Liver (tissue), 9 donors: ENCODE results near the gene EXOC4. TPM values are rescaled to one million over a fixed set of nuclear protein-coding genes. Genes with fewer than 3 reads are reported as not detected.

Source experiments
- DNase-seq: peaks from one replicate; pipeline ENCODE4 v3.0.0-alpha.2; 2017; ENCODE audit warnings: low spot score
- H3K27ac ChIP-seq, 2 donors: one replicate each; pipeline ENCODE4 v1.7.0; 2013; ENCODE audit warnings: inconsistent platforms in 2 of 2, low read length in 2 of 2, control low read depth in 1 of 2, low read depth in 1 of 2, mild to moderate bottlenecking in 1 of 2
- H3K27me3 ChIP-seq, 4 donors: one replicate each; pipeline versions ENCODE4 v1.6.1 to v1.7.0; 2013; ENCODE audit warnings: low read length in 3 of 4, inconsistent platforms in 1 of 4, mild to moderate bottlenecking in 1 of 4, moderate library complexity in 1 of 4; ENCODE audit not compliant: control insufficient read depth in 4 of 4, insufficient read depth in 4 of 4
- H3K36me3 ChIP-seq, 4 donors: one replicate each; pipeline versions ENCODE4 v1.6.1 to v1.7.0; 2013; ENCODE audit warnings: low read length in 3 of 4, mild to moderate bottlenecking in 3 of 4, low read depth in 1 of 4, moderate library complexity in 1 of 4; ENCODE audit not compliant: control insufficient read depth in 4 of 4, insufficient read depth in 3 of 4
- H3K4me1 ChIP-seq, 4 donors: one replicate each; pipeline versions ENCODE4 v1.6.1 to v1.7.0; 2013; ENCODE audit warnings: low read length in 3 of 4, mild to moderate bottlenecking in 3 of 4, moderate library complexity in 1 of 4; ENCODE audit not compliant: control insufficient read depth in 4 of 4, insufficient read depth in 4 of 4
- H3K4me3 ChIP-seq, 3 donors: one replicate each; pipeline versions ENCODE4 v1.6.1 to v1.7.0; 2013; ENCODE audit warnings: low read length in 3 of 3, control low read depth in 1 of 3, low read depth in 1 of 3, mild to moderate bottlenecking in 1 of 3
- H3K9ac ChIP-seq, 2 donors: one replicate each; pipeline ENCODE4 v1.7.0; 2013; ENCODE audit warnings: low read length in 2 of 2, mild to moderate bottlenecking in 2 of 2, moderate library complexity in 2 of 2, control low read depth in 1 of 2, low read depth in 1 of 2
- H3K9me3 ChIP-seq, 4 donors: one replicate each; pipeline versions ENCODE4 v1.6.1 to v1.7.0; 2013; ENCODE audit warnings: low read length in 3 of 4; ENCODE audit not compliant: control insufficient read depth in 4 of 4
- EGR1 ChIP-seq, 2 donors: IDR thresholded peaks; 2 replicates each; pipeline ENCODE4 v1.6.1; 2016 to 2018; ENCODE audit warnings: antibody characterized with exemption in 2 of 2, low read depth in 2 of 2
- FOXA1 ChIP-seq: IDR thresholded peaks from 2 replicates; pipeline ENCODE4 v1.6.1; 2016; ENCODE audit warnings: antibody characterized with exemption
- FOXA2 ChIP-seq: IDR thresholded peaks from 2 replicates; pipeline ENCODE4 v1.6.1; 2016; ENCODE audit warnings: antibody characterized with exemption
- GABPA ChIP-seq, 2 donors: IDR thresholded peaks in 1 of 2; conservative IDR thresholded peaks in 1 of 2; 2 replicates each; pipeline ENCODE4 v1.6.1; 2016; ENCODE audit warnings: antibody characterized with exemption in 2 of 2, mild to moderate bottlenecking in 1 of 2, moderate library complexity in 1 of 2
- HNF4A ChIP-seq, 2 donors: conservative IDR thresholded peaks; 2 replicates each; pipeline ENCODE4 v1.6.1; 2016; ENCODE audit warnings: antibody characterized with exemption in 2 of 2, mild to moderate bottlenecking in 2 of 2
- HNF4G ChIP-seq: IDR thresholded peaks from 2 replicates; pipeline ENCODE4 v1.6.1; 2016; ENCODE audit warnings: antibody characterized with exemption
- JUND ChIP-seq, 2 donors: IDR thresholded peaks; 2 replicates each; pipeline ENCODE4 v1.6.1; 2016; ENCODE audit warnings: antibody characterized with exemption in 2 of 2
- RAD21 ChIP-seq, 2 donors: IDR thresholded peaks; 2 replicates each; pipeline ENCODE4 v1.6.1; 2016; ENCODE audit warnings: antibody characterized with exemption in 2 of 2, mild to moderate bottlenecking in 2 of 2
- RXRA ChIP-seq, 2 donors: IDR thresholded peaks; 2 replicates each; pipeline ENCODE4 v1.6.1; 2017 to 2018; ENCODE audit warnings: antibody characterized with exemption in 2 of 2, mild to moderate bottlenecking in 1 of 2
- SP1 ChIP-seq: IDR thresholded peaks from 2 replicates; pipeline ENCODE4 v1.6.1; 2018; ENCODE audit warnings: antibody characterized with exemption, mild to moderate bottlenecking
- TAF1 ChIP-seq: conservative IDR thresholded peaks from 2 replicates; pipeline ENCODE4 v1.6.1; 2016; ENCODE audit warnings: antibody characterized with exemption, mild to moderate bottlenecking
- YY1 ChIP-seq: IDR thresholded peaks from 2 replicates; pipeline ENCODE4 v1.6.1; 2016; ENCODE audit warnings: antibody characterized with exemption, mild to moderate bottlenecking
- WGBS: extraction: QIAGEN DNeasy Blood & Tissue Kit; methylation state at CpG from one replicate; pipeline ENCODE4 v1.1.7; 2013; 5-methylcytosine and 5-hydroxymethylcytosine counted together
- polyA plus RNA-seq, 2 donors: library from polyadenylated mRNA; stranded (reverse) in 1 of 2; unstranded in 1 of 2; fragments of 200-250 nt in 1 of 2; fragments of >200 nt in 1 of 2; fragmentation: Nextera tagmentation in 1 of 2; extraction: Ambion mirVana in 1 of 2; gene quantifications; one replicate each; pipeline versions ENCODE4 v1.2.1 to v1.2.3, GENCODE V29; 2013 to 2015
- total RNA-seq, 2 donors: library from RNA; depleted of rRNA; stranded (reverse); fragments of >200 nt; gene quantifications; one replicate each; pipeline ENCODE4 v1.2.3, GENCODE V29; 2014
- TF ChIP-seq, protein P1 (sequence below): IDR thresholded peaks from 2 replicates; pipeline ENCODE4 v1.6.1; 2016; ENCODE audit warnings: antibody characterized with exemption
- TF ChIP-seq, protein P2 (sequence below): IDR thresholded peaks from 2 replicates; pipeline ENCODE4 v1.6.1; 2016; ENCODE audit warnings: antibody characterized with exemption
- TF ChIP-seq, protein P3 (sequence below): IDR thresholded peaks from 2 replicates; pipeline ENCODE4 v1.6.1; 2016; ENCODE audit warnings: antibody characterized with exemption, mild to moderate bottlenecking
- TF ChIP-seq, protein P4 (sequence below): IDR thresholded peaks from 2 replicates; pipeline ENCODE4 v1.6.1; 2016; ENCODE audit warnings: antibody characterized with exemption
- TF ChIP-seq, protein P5 (sequence below): fragments of 150-350 bp; IDR thresholded peaks from 2 replicates; pipeline ENCODE4 v1.5.1; 2017; ENCODE audit warnings: improper control_type of control experiment, low read depth, low read length; ENCODE audit not compliant: missing input control
- donor health status: healthy.
- donor health status: healthy.
- donor health status: healthy.
- donor health status: healthy.
- donor health status: healthy.

Gene EXOC4
- total and polyA plus RNA-seq, 4 donors = 9.5 to 55.9 (median 23.6) TPM

DNA sequence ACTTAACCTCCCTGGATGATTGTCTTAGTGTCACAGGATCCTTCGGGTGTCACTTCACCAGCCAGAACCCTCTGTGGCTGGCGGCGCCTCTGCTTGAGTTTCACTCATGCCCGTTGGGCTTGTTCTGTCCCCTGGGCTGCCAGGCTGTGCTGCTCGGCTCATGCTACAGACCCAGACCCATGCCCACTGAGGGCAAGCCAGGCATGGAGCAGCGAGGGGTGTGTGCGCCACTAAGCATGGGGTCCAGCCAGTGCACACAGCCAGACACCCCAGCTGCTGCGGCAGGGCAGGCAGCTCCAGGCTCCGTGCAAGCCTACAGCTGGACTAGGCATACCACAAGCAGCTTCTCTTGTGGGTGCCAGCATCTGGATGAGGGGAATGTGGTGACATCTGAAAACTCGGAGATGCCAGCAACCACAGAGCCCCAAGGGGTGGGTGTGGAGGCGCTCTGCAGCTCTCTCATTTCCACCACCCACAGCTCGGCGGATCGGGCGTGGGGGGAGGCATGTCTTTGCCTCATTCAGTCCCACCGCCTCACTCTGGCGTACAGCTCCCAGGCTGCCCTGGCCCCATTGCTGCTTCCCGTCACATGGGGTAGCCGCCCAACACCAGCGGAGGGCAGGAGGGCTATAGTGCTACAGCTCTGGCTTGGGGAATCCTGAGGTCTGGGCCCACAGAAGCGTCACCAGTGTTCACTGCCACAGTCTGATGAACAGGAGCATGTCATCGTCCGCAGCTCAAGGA is 604.7 kb downstream of the EXOC4 start:
- H3K4me1 ChIP-seq = no peaks in the 10 kb centered on the region
- no peak for TF ChIP-seq EGR1 (IDR thresholded peaks at IDR 0.05; ENCODE audit: low read depth in 2 of 2)
- TF ChIP-seq JUND (IDR thresholded peaks at IDR 0.05) = no peak
- no peak for TF ChIP-seq HNF4A (conservative IDR thresholded peaks at IDR 0.05)
- no peak for TF ChIP-seq FOXA1
- no peak overlapping the region for H3K27ac ChIP-seq
- no peak for DNase-seq
- H3K36me3 ChIP-seq = no peaks in the 10 kb centered on the region
- no peak overlapping the region for H3K4me3 ChIP-seq
- 98% methylated on average over 23 of the region's 23 CpGs for WGBS
- H3K9ac ChIP-seq = no peak overlapping the region
- H3K27me3 ChIP-seq = no peaks in the 10 kb centered on the region
- H3K9me3 ChIP-seq = no peaks in the 10 kb centered on the region

DNA sequence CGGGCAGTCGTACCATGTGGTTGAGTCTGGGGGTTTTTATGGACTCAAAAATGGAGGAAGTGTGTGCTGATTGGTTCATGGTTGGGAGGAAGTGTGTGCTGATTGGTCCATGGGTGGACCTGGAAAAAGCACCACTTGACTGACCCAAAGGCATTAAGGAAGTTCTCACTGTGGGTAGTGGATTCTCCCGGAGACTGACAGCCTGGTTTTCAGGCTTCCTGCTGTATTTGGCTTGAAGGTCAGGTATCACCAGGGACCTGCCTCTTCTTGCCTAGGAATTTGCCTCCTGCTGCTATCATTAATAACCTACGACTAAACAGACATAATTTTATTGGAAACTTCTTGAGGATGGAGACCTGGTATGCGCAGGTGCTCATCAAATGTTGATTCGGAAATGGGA is 605.4 kb downstream of the EXOC4 start:
- Histone ChIP-seq H3K9me3 (no peaks in the 10 kb centered on the region), H3K9ac (no peak overlapping the region), H3K27ac (no peak overlapping the region), H3K4me3 (no peak overlapping the region), H3K36me3 (no peaks in the 10 kb centered on the region), H3K27me3 (no peaks in the 10 kb centered on the region), H3K4me1 (peaks cover 2 to 4% (median 3%) of the 10 kb centered on the region in 4 donors)
- TF ChIP-seq RXRA (IDR thresholded peaks at IDR 0.05) (no peak), EGR1 (IDR thresholded peaks at IDR 0.05; ENCODE audit: low read depth in 2 of 2) (no peak)
- TF ChIP-seq, protein P1, sequence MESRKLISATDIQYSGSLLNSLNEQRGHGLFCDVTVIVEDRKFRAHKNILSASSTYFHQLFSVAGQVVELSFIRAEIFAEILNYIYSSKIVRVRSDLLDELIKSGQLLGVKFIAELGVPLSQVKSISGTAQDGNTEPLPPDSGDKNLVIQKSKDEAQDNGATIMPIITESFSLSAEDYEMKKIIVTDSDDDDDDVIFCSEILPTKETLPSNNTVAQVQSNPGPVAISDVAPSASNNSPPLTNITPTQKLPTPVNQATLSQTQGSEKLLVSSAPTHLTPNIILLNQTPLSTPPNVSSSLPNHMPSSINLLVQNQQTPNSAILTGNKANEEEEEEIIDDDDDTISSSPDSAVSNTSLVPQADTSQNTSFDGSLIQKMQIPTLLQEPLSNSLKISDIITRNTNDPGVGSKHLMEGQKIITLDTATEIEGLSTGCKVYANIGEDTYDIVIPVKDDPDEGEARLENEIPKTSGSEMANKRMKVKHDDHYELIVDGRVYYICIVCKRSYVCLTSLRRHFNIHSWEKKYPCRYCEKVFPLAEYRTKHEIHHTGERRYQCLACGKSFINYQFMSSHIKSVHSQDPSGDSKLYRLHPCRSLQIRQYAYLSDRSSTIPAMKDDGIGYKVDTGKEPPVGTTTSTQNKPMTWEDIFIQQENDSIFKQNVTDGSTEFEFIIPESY = no peak
- no peak for DNase-seq
- WGBS = 99% methylated on average over 6 of the region's 6 CpGs

DNA sequence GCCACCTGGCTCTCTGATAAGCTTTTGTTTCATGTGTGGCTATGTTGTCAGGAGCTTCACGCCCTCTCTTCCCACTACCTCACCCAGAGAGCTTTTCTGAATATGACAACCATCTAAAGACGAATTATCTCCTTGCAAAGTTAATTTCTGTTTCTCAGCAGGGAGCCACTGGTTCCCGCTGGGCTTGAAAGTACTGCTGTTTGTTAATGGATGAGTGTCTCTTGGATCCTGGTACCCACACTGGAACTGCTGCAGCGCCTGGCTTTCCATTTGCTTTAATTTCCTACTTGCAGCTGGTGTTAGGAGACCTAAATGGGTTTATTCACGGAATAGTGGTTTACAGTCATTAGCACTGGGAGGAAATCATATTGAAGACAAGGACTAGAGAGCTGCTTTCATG is 606.4 kb downstream of the EXOC4 start:
- Histone ChIP-seq H3K4me1 (peaks cover 2 to 13% (median 7%) of the 10 kb centered on the region in 4 donors), H3K9ac (no peak overlapping the region), H3K27me3 (no peaks in the 10 kb centered on the region), H3K27ac (no peak overlapping the region), H3K9me3 (no peaks in the 10 kb centered on the region), H3K36me3 (no peaks in the 10 kb centered on the region), H3K4me3 (no peak overlapping the region)
- 98% methylated on average over 5 of the region's 5 CpGs for WGBS
- no peak for TF ChIP-seq JUND (IDR thresholded peaks at IDR 0.05)
- no peak for TF ChIP-seq HNF4A (conservative IDR thresholded peaks at IDR 0.05)
- TF ChIP-seq, protein P2, sequence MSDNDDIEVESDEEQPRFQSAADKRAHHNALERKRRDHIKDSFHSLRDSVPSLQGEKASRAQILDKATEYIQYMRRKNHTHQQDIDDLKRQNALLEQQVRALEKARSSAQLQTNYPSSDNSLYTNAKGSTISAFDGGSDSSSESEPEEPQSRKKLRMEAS = no peak
- TF ChIP-seq RAD21 (IDR thresholded peaks at IDR 0.05) = no peak
- TF ChIP-seq, protein P3, sequence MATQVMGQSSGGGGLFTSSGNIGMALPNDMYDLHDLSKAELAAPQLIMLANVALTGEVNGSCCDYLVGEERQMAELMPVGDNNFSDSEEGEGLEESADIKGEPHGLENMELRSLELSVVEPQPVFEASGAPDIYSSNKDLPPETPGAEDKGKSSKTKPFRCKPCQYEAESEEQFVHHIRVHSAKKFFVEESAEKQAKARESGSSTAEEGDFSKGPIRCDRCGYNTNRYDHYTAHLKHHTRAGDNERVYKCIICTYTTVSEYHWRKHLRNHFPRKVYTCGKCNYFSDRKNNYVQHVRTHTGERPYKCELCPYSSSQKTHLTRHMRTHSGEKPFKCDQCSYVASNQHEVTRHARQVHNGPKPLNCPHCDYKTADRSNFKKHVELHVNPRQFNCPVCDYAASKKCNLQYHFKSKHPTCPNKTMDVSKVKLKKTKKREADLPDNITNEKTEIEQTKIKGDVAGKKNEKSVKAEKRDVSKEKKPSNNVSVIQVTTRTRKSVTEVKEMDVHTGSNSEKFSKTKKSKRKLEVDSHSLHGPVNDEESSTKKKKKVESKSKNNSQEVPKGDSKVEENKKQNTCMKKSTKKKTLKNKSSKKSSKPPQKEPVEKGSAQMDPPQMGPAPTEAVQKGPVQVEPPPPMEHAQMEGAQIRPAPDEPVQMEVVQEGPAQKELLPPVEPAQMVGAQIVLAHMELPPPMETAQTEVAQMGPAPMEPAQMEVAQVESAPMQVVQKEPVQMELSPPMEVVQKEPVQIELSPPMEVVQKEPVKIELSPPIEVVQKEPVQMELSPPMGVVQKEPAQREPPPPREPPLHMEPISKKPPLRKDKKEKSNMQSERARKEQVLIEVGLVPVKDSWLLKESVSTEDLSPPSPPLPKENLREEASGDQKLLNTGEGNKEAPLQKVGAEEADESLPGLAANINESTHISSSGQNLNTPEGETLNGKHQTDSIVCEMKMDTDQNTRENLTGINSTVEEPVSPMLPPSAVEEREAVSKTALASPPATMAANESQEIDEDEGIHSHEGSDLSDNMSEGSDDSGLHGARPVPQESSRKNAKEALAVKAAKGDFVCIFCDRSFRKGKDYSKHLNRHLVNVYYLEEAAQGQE = no peak
- no peak for TF ChIP-seq GABPA (IDR thresholded peaks at IDR 0.05 in 1 of 2, conservative IDR thresholded peaks at IDR 0.05 in 1 of 2)
- TF ChIP-seq, protein P4, sequence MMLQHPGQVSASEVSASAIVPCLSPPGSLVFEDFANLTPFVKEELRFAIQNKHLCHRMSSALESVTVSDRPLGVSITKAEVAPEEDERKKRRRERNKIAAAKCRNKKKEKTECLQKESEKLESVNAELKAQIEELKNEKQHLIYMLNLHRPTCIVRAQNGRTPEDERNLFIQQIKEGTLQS = no peak
- TF ChIP-seq, protein P1 = no peak
- no peak for TF ChIP-seq EGR1 (IDR thresholded peaks at IDR 0.05; ENCODE audit: low read depth in 2 of 2)
- TF ChIP-seq, protein P5, sequence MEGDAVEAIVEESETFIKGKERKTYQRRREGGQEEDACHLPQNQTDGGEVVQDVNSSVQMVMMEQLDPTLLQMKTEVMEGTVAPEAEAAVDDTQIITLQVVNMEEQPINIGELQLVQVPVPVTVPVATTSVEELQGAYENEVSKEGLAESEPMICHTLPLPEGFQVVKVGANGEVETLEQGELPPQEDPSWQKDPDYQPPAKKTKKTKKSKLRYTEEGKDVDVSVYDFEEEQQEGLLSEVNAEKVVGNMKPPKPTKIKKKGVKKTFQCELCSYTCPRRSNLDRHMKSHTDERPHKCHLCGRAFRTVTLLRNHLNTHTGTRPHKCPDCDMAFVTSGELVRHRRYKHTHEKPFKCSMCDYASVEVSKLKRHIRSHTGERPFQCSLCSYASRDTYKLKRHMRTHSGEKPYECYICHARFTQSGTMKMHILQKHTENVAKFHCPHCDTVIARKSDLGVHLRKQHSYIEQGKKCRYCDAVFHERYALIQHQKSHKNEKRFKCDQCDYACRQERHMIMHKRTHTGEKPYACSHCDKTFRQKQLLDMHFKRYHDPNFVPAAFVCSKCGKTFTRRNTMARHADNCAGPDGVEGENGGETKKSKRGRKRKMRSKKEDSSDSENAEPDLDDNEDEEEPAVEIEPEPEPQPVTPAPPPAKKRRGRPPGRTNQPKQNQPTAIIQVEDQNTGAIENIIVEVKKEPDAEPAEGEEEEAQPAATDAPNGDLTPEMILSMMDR = no peak
- TF ChIP-seq RXRA (IDR thresholded peaks at IDR 0.05) = no peak
- no peak for TF ChIP-seq HNF4G
- TF ChIP-seq SP1 = no peak
- no peak for TF ChIP-seq YY1
- TF ChIP-seq FOXA1 = no peak
- no peak for TF ChIP-seq FOXA2
- no peak for TF ChIP-seq TAF1
- DNase-seq = no peak
